Upper lobe of right lung (tissue), 1 donor: Measurements from ENCODE around the gene COL6A5. TPM values are rescaled to one million over a fixed set of nuclear protein-coding genes. Genes with fewer than 3 reads are reported as not detected.

Experiments used
- ATAC-seq: fragments of 200-7000 bp; cut with Tn5 transposase; one replicate; pipeline ENCODE4 v1.9.1; 2020; ENCODE audit warnings: mild to moderate bottlenecking, moderate library complexity
- DNase-seq: peaks from one replicate; pipeline ENCODE4 v3.0.0-alpha.2; 2020
- H3K27ac ChIP-seq: fragments of 200-600 bp; one replicate; pipeline ENCODE4 v1.8.0; 2022
- H3K27me3 ChIP-seq: fragments of 200-600 bp; one replicate; pipeline ENCODE4 v1.8.0; 2022; ENCODE audit warnings: mild to moderate bottlenecking
- H3K36me3 ChIP-seq: fragments of 200-600 bp; one replicate; pipeline ENCODE4 v1.8.0; 2022
- H3K4me1 ChIP-seq: fragments of 200-600 bp; one replicate; pipeline ENCODE4 v1.8.0; 2022
- H3K4me3 ChIP-seq: fragments of 200-600 bp; one replicate; pipeline ENCODE4 v1.8.0; 2022; ENCODE audit warnings: mild to moderate bottlenecking
- H3K9me3 ChIP-seq: fragments of 200-600 bp; one replicate; pipeline ENCODE4 v1.8.0; 2022
- CTCF ChIP-seq: fragments of 200-600 bp; IDR thresholded peaks from one replicate; pipeline ENCODE4 v1.8.0; 2022; ENCODE audit warnings: antibody characterized with exemption
- intact Hi-C: fragments of 100-400 bp; cut with DNase I; formaldehyde crosslinking; loops from one replicate; pipeline ENCODE4 v1.11.0; 2022
- total RNA-seq: library from RNA; stranded (reverse); fragmentation: NEBNext Ultra II Directional; extraction: Animal tissue kit (Norgen Biotek cat#: 25700); gene quantifications from one replicate; pipeline ENCODE4 v1.2.1, GENCODE V29; 2021
- donor health status: DM: no; HTN: yes; CAD: no; lungs with severe emphysema.

The COL6A5 gene
- total RNA-seq, 1 donor from 2014 or later, result 6.3 TPM

GRCh38 chr3:130354430-130354829, 9.0 kb downstream of the COL6A5 start:
- Histone ChIP-seq H3K4me1 (no peaks in the 10 kb centered on the region), H3K27ac (no peak overlapping the region), H3K36me3 (no peaks in the 10 kb centered on the region), H3K27me3 (no peaks in the 10 kb centered on the region), H3K4me3 (no peak overlapping the region), H3K9me3 (no peaks in the 10 kb centered on the region)
- intact Hi-C loops, result no loop called here
- no peak for TF ChIP-seq CTCF
- ATAC-seq (no peak), DNase-seq (no peak)

- TF ChIP-seq CTCF, result no peak
- ATAC-seq (no peak), DNase-seq (no peak)
- H3K9me3 ChIP-seq, result no peaks in the 10 kb centered on the region
- H3K27ac ChIP-seq, result no peak overlapping the region
- H3K27me3 ChIP-seq, result no peaks in the 10 kb centered on the region
- H3K4me1 ChIP-seq, result no peaks in the 10 kb centered on the region
- intact Hi-C loops, result no loop called here
- no peak overlapping the region for H3K4me3 ChIP-seq
- no peaks in the 10 kb centered on the region for H3K36me3 ChIP-seq
Observed at GRCh38 chr3:130374033-130374432, 28.6 kb downstream of the COL6A5 start.

GRCh38 chr3:130374908-130375307, 29.4 kb downstream of the COL6A5 start:
- TF ChIP-seq CTCF, result no peak
- no peaks in the 10 kb centered on the region for H3K9me3 ChIP-seq
- no peak overlapping the region for H3K4me3 ChIP-seq
- no peaks in the 10 kb centered on the region for H3K36me3 ChIP-seq
- no peaks in the 10 kb centered on the region for H3K27me3 ChIP-seq
- ATAC-seq (no peak), DNase-seq (no peak)
- no peaks in the 10 kb centered on the region for H3K4me1 ChIP-seq
- intact Hi-C loops, result no loop called here
- no peak overlapping the region for H3K27ac ChIP-seq

GRCh38 chr3:130377960-130378676, 32.6 kb downstream of the COL6A5 start:
- Histone ChIP-seq H3K4me1 (no peaks in the 10 kb centered on the region), H3K27ac (no peak overlapping the region), H3K9me3 (no peaks in the 10 kb centered on the region), H3K36me3 (no peaks in the 10 kb centered on the region), H3K4me3 (no peak overlapping the region), H3K27me3 (no peaks in the 10 kb centered on the region)
- no peak for ATAC-seq
- TF ChIP-seq CTCF, result no peak
- no peak for DNase-seq
- intact Hi-C loops, result no loop called here

GRCh38 chr3:130378677-130379191, 33.3 kb downstream of the COL6A5 start:
- Histone ChIP-seq H3K27me3 (no peaks in the 10 kb centered on the region), H3K4me1 (no peaks in the 10 kb centered on the region), H3K9me3 (no peaks in the 10 kb centered on the region), H3K36me3 (no peaks in the 10 kb centered on the region), H3K27ac (no peak overlapping the region), H3K4me3 (no peak overlapping the region)
- intact Hi-C loops, result no loop called here
- TF ChIP-seq CTCF, result no peak
- DNase-seq, result no peak
- no peak for ATAC-seq
